Right kidney (tissue), 1 donor: ENCODE results near the gene SLC22A23.

Experiments
- DNase-seq: peaks from one replicate; pipeline ENCODE4 v3.0.0-alpha.2; 2016

SLC22A23 gene

GRCh38 chr6:3222506-3223038 is 234.3 kb downstream of the SLC22A23 start:
- no peak for DNase-seq

GRCh38 chr6:3221578-3221977 is 235.3 kb downstream of the SLC22A23 start:
- no peak for DNase-seq

- no peak for DNase-seq
Observed at GRCh38 chr6:3220366-3220765, 236.5 kb downstream of the SLC22A23 start.
